Epithelial cell of esophagus (primary cell): ENCODE measurements around the gene SSC4D.

Source experiments
- DNase-seq: peaks from one replicate; pipeline ENCODE4 v3.0.0; 2010; ENCODE audit warnings: low read depth
- H3K4me3 ChIP-seq: 2 replicates; pipeline ENCODE4 v1.5.1; 2011; ENCODE audit warnings: mild to moderate bottlenecking, low read length, control low read depth
- CTCF ChIP-seq: IDR thresholded peaks from 2 replicates; pipeline ENCODE4 v1.5.1; 2011; ENCODE audit warnings: low read depth, mild to moderate bottlenecking, low read length, control low read depth, inconsistent platforms; ENCODE audit not compliant: insufficient read depth; ENCODE audit errors: missing control alignments

The SSC4D gene

GRCh38 chr7:76386691-76387260 is 22.7 kb downstream of the SSC4D start:
- no peak for DNase-seq
- TF ChIP-seq CTCF: no peak

GRCh38 chr7:76383089-76383944 is 26.2 kb downstream of the SSC4D start:
- no peak for TF ChIP-seq CTCF
- no peak overlapping the region for H3K4me3 ChIP-seq
- DNase-seq: peak; percentile 56

More at GRCh38 chr7:76386691-76387260, 22.7 kb downstream of the SSC4D start:
- no peak overlapping the region for H3K4me3 ChIP-seq

GRCh38 chr7:76381814-76382213 is 27.7 kb downstream of the SSC4D start:
- no peak for DNase-seq
- TF ChIP-seq CTCF: peak; percentile 22
- no peak overlapping the region for H3K4me3 ChIP-seq

GRCh38 chr7:76380623-76380966 is 28.9 kb downstream of the SSC4D start:
- no peak for TF ChIP-seq CTCF
- DNase-seq: no peak
- no peak overlapping the region for H3K4me3 ChIP-seq

GRCh38 chr7:76377186-76377918 is 32.1 kb downstream of the SSC4D start:
- DNase-seq: no peak
- no peak for TF ChIP-seq CTCF
- no peak overlapping the region for H3K4me3 ChIP-seq

- no peak overlapping the region for H3K4me3 ChIP-seq
- no peak for DNase-seq
- TF ChIP-seq CTCF: no peak
Measured at GRCh38 chr7:76375251-76375650, 34.2 kb downstream of the SSC4D start.
